Measurements from ENCODE around the gene KLK15. TPM values are rescaled to one million over a fixed set of nuclear protein-coding genes. Genes with fewer than 3 reads are reported as not detected.

Gene KLK15
- total and polyA plus RNA-seq, 10 of the 15 experiments (the other 5 are each of a cell fraction or from before 2014, with no cell fraction given) = 0.04 to 0.08 TPM; not detected in 8

GRCh38 chr19:50796634-50797428 is 36.5 kb downstream of the KLK15 start (continued):
- no peak for TF ChIP-seq ZBTB33 (IDR thresholded peaks at IDR 0.05)
- no peak for TF ChIP-seq HDAC2 (IDR thresholded peaks at IDR 0.05)
- TF ChIP-seq CBFB (IDR thresholded peaks at IDR 0.05; ENCODE audit: low read depth) = peak; percentile 43; the same call in 1 of the 2 replicates
- TF ChIP-seq FOXM1 (IDR thresholded peaks at IDR 0.05; ENCODE audit: low read depth, low read length) = no peak
- TF ChIP-seq IRF5 (IDR thresholded peaks at IDR 0.05; ENCODE audit: borderline replicate concordance) = no peak
- no peak for TF ChIP-seq ZBED1 (IDR thresholded peaks at IDR 0.05; ENCODE audit: borderline replicate concordance)
- TF ChIP-seq HDGF (IDR thresholded peaks at IDR 0.05) = no peak
- no peak for TF ChIP-seq JUND (IDR thresholded peaks at IDR 0.05; ENCODE audit: low read depth, low read length)
- TF ChIP-seq MXI1 (IDR thresholded peaks at IDR 0.05; ENCODE audit: low read depth, low read length) = no peak
- TF ChIP-seq NBN (IDR thresholded peaks at IDR 0.05) = no peak
- no peak for TF ChIP-seq ASH2L (IDR thresholded peaks at IDR 0.05; ENCODE audit: borderline replicate concordance, low read depth)
- TF ChIP-seq WRNIP1 (IDR thresholded peaks at IDR 0.05; ENCODE audit: borderline replicate concordance, low read depth, low read length) = no peak
- no peak for TF ChIP-seq PKNOX1 (IDR thresholded peaks at IDR 0.05)
- TF ChIP-seq YY1 (IDR thresholded peaks at IDR 0.05; ENCODE audit: low read depth, low read length) = no peak
